GM19043 (cell line): ENCODE results near the gene SBK2.
"Not testable (repeated sequence)": the region's sequence is repeated elsewhere in the genome, so short reads cannot be mapped to it uniquely, and the experiment has no call there.

Experiments
- ATAC-seq: cut with Tn5 transposase; IDR thresholded peaks from one replicate; pipeline ENCODE4 v1.9.1; 2021; ENCODE audit warnings: low read depth; ENCODE audit not compliant: unreplicated experiment

SBK2 gene

GRCh38 chr19:55536951-55537740 lies at the start of gene SBK2:
Gene SBK2, minus strand, starts transcription at chr19:55537133. Its CDS starts 839 bp downstream, at chr19:55536294.
- no peak for ATAC-seq

- no peak for ATAC-seq
Measured at GRCh38 chr19:55585658-55586339, 48.9 kb upstream of the SBK2 start.

GRCh38 chr19:55584871-55585270 lies 47.9 kb upstream of the SBK2 start:
- no peak for ATAC-seq

GRCh38 chr19:55583897-55584296 lies 47.0 kb upstream of the SBK2 start:
- ATAC-seq: not testable (repeated sequence)

GRCh38 chr19:55582284-55582683 lies 45.4 kb upstream of the SBK2 start:
- not testable (repeated sequence) for ATAC-seq

GRCh38 chr19:55581823-55582223 lies 44.9 kb upstream of the SBK2 start:
- ATAC-seq: no peak

- no peak for ATAC-seq
Measured at GRCh38 chr19:55581145-55581822, 44.4 kb upstream of the SBK2 start.

GRCh38 chr19:55580628-55581144 lies 43.8 kb upstream of the SBK2 start, which contains the start of gene ZNF579:
Gene ZNF579, minus strand, starts transcription at chr19:55580848. Its CDS starts 1,209 bp downstream, at chr19:55579639.
- no peak for ATAC-seq

GRCh38 chr19:55579766-55580621 lies 43.1 kb upstream of the SBK2 start:
- ATAC-seq: no peak

- no peak for ATAC-seq
Measured at GRCh38 chr19:55578761-55579747, 42.1 kb upstream of the SBK2 start.

- ATAC-seq: no peak
Measured at GRCh38 chr19:55578031-55578760, 41.3 kb upstream of the SBK2 start.

- ATAC-seq: no peak
Measured at GRCh38 chr19:55576746-55577145, 39.8 kb upstream of the SBK2 start.

GRCh38 chr19:55573929-55574328 lies 37.0 kb upstream of the SBK2 start:
- ATAC-seq: not testable (repeated sequence)

GRCh38 chr19:55569477-55569876 lies 32.5 kb upstream of the SBK2 start:
- not testable (repeated sequence) for ATAC-seq

- ATAC-seq: no peak
Measured at GRCh38 chr19:55567708-55568328, 30.9 kb upstream of the SBK2 start.

GRCh38 chr19:55566823-55567222 lies 29.9 kb upstream of the SBK2 start:
- no peak for ATAC-seq

GRCh38 chr19:55563261-55563690 lies 26.3 kb upstream of the SBK2 start:
- no peak for ATAC-seq

GRCh38 chr19:55559684-55560083 lies 22.8 kb upstream of the SBK2 start:
- no peak for ATAC-seq
